ENCODE data around the gene ZNF747.
"Not testable (repeated sequence)": the region's sequence is repeated elsewhere in the genome, so short reads cannot be mapped to it uniquely, and the experiment has no call there.

- TF ChIP-seq CTCF (conservative IDR thresholded peaks at IDR 0.05; ENCODE audit: low read depth, low read length); EZH2 (IDR thresholded peaks at IDR 0.05; ENCODE audit: low read length, unreplicated experiment); EZH2phosphoT487 (IDR thresholded peaks at IDR 0.05; ENCODE audit: borderline replicate concordance, low read length): not testable (repeated sequence)
These were observed 11.8 kb downstream of the ZNF747 start for GRCh38 chr16:30522702-30523463.
